ENCODE measurements around the gene LRRTM4.

DNA sequence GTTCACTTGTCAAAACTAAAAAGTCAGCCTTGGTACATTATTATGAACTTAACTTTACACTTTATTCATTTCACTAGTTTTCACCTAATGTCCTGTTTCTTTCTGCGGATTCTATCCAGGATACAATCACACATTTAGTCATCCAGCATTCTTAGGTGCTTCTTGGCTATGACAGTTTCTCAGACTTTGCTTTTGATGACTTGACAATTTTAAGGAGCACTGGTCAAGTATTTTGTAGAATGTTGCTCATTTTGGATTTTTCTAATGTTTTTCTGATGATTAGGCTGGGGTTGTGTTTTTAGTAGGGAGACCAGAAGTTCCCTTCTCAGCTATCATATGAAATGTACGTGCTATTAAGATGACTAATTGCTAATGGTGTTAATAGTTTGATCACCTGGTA is 601.2 kb downstream of the LRRTM4 start:
- TF ChIP-seq, protein P1, sequence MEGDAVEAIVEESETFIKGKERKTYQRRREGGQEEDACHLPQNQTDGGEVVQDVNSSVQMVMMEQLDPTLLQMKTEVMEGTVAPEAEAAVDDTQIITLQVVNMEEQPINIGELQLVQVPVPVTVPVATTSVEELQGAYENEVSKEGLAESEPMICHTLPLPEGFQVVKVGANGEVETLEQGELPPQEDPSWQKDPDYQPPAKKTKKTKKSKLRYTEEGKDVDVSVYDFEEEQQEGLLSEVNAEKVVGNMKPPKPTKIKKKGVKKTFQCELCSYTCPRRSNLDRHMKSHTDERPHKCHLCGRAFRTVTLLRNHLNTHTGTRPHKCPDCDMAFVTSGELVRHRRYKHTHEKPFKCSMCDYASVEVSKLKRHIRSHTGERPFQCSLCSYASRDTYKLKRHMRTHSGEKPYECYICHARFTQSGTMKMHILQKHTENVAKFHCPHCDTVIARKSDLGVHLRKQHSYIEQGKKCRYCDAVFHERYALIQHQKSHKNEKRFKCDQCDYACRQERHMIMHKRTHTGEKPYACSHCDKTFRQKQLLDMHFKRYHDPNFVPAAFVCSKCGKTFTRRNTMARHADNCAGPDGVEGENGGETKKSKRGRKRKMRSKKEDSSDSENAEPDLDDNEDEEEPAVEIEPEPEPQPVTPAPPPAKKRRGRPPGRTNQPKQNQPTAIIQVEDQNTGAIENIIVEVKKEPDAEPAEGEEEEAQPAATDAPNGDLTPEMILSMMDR (optimal IDR thresholded peaks at IDR 0.05 in 1 of 3, IDR thresholded peaks at IDR 0.05 in 1 of 3, conservative IDR thresholded peaks at IDR 0.05 in 1 of 3; ENCODE audit: extremely low read depth in 1 of 3, insufficient read depth in 2 of 3, low read length in 3 of 3), result no peak
- no peak for TF ChIP-seq EZH2 (IDR thresholded peaks at IDR 0.05; ENCODE audit: low read length)
